ENCODE measurements around the gene RAPGEF6. TPM values are rescaled to one million over a fixed set of nuclear protein-coding genes. Genes with fewer than 3 reads are reported as not detected.
A peak's percentile ranks its signal among the peaks of the same experiment; 100 is the strongest.

Gene RAPGEF6
- total RNA-seq, 6 experiments from 2014 or later, result 3.7 to 9.1 (median 7.6) TPM

DNA sequence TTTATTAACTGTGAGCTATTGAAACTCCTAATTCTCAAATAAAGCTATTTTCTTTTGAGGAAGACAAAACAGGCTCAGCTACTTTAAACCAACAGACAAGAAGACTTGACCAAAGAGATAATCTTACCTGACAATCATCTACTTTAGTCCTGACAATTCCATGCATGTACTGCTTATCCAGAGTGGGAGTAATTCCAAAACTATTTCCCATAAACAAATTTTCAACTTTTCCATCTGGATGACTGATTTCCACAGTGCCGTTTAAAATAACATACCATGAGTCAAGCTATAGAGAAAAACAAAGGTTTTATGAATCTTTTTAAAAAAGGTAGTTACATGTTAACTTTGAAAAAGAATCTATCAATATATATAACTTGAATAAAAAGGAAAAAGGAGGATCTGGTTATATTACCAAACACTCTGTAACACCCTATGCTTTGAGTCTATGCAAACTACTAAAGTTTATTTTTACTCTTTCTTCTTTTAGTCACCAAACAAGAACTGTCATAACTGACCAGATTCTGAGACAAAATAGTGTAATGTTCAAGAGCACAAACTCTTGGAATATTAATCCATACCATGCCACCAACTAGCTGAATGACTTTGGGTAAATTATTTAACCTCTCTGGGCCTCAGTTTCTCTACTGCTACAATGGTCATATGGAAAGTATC is 129.7 kb downstream of the RAPGEF6 start:
- H3K9me3 ChIP-seq, result no peaks in the 10 kb centered on the region
- H3K36me3 ChIP-seq, result peaks cover 0 to 4% (median 0%) of the 10 kb centered on the region in 4 donors
- DNase-seq (no peak), ATAC-seq (no peak)
- H3K4me3 ChIP-seq, result no peak overlapping the region
- intact Hi-C loops (cut with DNase I), result no loop called here
- WGBS (ENCODE audit: insufficient coverage, low coverage, low lambda C conversion rate, missing lambda C conversion rate), result 80% methylated on average over 1 of the region's 1 CpG
- no peak for TF ChIP-seq POLR2A (IDR thresholded peaks at IDR 0.05)
- TF ChIP-seq, protein P1, sequence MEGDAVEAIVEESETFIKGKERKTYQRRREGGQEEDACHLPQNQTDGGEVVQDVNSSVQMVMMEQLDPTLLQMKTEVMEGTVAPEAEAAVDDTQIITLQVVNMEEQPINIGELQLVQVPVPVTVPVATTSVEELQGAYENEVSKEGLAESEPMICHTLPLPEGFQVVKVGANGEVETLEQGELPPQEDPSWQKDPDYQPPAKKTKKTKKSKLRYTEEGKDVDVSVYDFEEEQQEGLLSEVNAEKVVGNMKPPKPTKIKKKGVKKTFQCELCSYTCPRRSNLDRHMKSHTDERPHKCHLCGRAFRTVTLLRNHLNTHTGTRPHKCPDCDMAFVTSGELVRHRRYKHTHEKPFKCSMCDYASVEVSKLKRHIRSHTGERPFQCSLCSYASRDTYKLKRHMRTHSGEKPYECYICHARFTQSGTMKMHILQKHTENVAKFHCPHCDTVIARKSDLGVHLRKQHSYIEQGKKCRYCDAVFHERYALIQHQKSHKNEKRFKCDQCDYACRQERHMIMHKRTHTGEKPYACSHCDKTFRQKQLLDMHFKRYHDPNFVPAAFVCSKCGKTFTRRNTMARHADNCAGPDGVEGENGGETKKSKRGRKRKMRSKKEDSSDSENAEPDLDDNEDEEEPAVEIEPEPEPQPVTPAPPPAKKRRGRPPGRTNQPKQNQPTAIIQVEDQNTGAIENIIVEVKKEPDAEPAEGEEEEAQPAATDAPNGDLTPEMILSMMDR (IDR thresholded peaks at IDR 0.05), result no peak
- H3K4me1 ChIP-seq, result no peaks in the 10 kb centered on the region
- no peak overlapping the region for H3K27ac ChIP-seq
- H3K27me3 ChIP-seq, result no peaks in the 10 kb centered on the region

DNA sequence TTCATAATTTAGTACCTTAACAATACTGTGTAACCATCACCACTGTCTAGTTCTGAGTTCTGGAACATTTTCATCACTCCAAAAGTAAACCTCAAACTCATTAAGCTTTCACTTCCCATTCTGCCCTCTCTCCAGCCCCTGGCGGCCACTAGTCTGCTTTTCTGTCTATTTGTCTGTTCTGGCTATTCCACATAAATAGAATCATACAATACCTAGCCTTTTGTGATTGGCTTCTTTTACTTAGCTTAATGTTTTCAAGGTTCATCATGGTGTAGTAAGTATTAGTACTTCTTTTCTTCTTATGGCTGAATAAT is 138.7 kb downstream of the RAPGEF6 start:
- peaks cover 0 to 16% (median 4%) of the 10 kb centered on the region in 4 donors for H3K4me1 ChIP-seq
- TF ChIP-seq POLR2A (IDR thresholded peaks at IDR 0.05), result no peak
- TF ChIP-seq, protein P1 (IDR thresholded peaks at IDR 0.05), result peak; percentile 43 to 49 (median 46)
- WGBS (ENCODE audit: insufficient coverage, low coverage, low lambda C conversion rate, missing lambda C conversion rate), result 13% methylated on average over 1 of the region's 1 CpG
- DNase-seq, result peak; percentile 42 to 56 (median 49)
- peak overlapping the region in 1 of 3 donors; percentile 9 for H3K27ac ChIP-seq
- no peaks in the 10 kb centered on the region for H3K9me3 ChIP-seq
- H3K36me3 ChIP-seq, result peaks cover 0 to 6% (median 2%) of the 10 kb centered on the region in 4 donors
- peak overlapping the region in 2 of 3 donors; percentile 17 to 23 for H3K4me3 ChIP-seq
- no peaks in the 10 kb centered on the region for H3K27me3 ChIP-seq
- ATAC-seq, result peak; percentile 69 to 79 (median 75)
- intact Hi-C loops (cut with DNase I), result no loop called here

DNA sequence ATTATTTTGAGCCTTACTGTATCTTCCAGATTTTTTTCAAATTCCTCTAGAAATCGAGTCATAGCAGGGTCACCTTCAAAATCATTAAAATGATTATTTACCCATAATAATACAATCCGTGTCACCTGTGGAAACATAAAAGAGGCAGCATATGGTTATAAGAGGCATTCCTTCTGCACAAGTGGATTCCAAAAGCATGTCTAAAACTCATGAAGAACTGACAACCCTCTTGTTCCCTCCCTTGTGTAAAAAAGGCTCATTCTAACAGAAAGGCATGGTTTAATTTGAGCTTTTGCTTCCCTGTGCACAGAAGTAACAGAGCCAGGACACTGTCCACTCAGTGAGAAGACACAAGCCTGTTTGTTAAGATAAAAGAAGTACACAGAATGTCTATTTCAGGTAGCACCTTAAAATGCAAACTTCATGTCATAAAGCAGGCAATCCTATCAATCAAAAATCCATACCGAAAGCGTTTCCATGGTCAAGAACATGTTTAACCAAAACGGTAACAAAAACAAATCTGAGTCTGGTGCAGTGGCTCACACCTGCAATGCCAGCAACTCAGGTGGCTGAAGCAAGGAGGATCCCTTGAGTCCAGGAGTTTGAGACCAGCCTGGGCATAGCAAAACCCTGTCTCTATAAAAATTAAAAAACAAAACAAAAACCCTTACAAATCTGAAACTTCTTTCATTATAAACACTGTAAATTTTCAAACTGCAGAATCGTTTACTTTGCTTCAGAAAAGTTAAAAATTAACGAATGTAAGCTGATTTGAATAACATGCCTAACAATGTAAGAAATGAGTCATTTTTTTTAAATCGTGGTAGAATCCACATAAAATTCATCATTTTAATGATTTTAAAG is 139.3 kb downstream of the RAPGEF6 start:
- Histone ChIP-seq H3K4me3 (peak overlapping the region in 2 of 3 donors; percentile 17 to 23), H3K4me1 (peaks cover 0 to 16% (median 4%) of the 10 kb centered on the region in 4 donors), H3K27ac (peak overlapping the region in 1 of 3 donors; percentile 9), H3K9me3 (no peaks in the 10 kb centered on the region), H3K27me3 (no peaks in the 10 kb centered on the region), H3K36me3 (peaks cover 0 to 6% (median 2%) of the 10 kb centered on the region in 4 donors)
- ATAC-seq (peak in 3 of 4 donors; percentile 6 to 14 (median 9)), DNase-seq (no peak)
- TF ChIP-seq, protein P1 (IDR thresholded peaks at IDR 0.05), result no peak
- no peak for TF ChIP-seq POLR2A (IDR thresholded peaks at IDR 0.05)
- intact Hi-C loops (cut with DNase I), result no loop called here
- 42% methylated on average over 8 of the region's 8 CpGs for WGBS (ENCODE audit: insufficient coverage, low coverage, low lambda C conversion rate, missing lambda C conversion rate)

DNA sequence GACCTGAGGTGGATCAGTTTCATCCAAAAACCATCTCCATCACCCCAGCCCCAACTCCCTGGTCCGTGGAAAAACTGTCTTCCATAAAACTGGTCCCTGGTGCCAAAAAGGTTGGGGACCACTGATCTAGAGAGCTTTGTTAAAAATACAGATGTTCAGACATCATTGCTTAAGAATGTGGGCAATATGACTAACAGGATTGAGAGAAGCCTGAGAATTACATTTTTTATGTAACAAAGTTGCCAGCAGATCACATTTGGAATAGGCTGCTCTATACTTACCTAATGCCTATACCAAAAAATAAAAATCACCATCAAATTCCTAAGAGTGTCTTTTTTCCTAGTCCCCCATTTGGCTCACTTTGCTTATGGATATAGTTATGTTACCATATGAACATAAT is 143.3 kb downstream of the RAPGEF6 start:
- Histone ChIP-seq H3K27ac (no peak overlapping the region), H3K36me3 (peaks cover 0 to 3% (median 0%) of the 10 kb centered on the region in 4 donors), H3K27me3 (no peaks in the 10 kb centered on the region), H3K4me1 (no peaks in the 10 kb centered on the region), H3K9me3 (no peaks in the 10 kb centered on the region), H3K4me3 (no peak overlapping the region)
- ATAC-seq (no peak), DNase-seq (no peak)
- intact Hi-C loops (cut with DNase I), result no loop called here
- WGBS (ENCODE audit: insufficient coverage, low coverage, low lambda C conversion rate, missing lambda C conversion rate), result 100% methylated on average over 1 of the region's 1 CpG
- TF ChIP-seq, protein P1 (IDR thresholded peaks at IDR 0.05), result no peak
- TF ChIP-seq POLR2A (IDR thresholded peaks at IDR 0.05), result no peak

All from right lobe of liver (tissue), 6 donors.